HG03045 (cell line): ENCODE data around the gene HSH2D.
"Not testable (repeated sequence)": the region's sequence is repeated elsewhere in the genome, so short reads cannot be mapped to it uniquely, and the experiment has no call there.

Experiments used
- ATAC-seq: cut with Tn5 transposase; IDR thresholded peaks from one replicate; pipeline ENCODE4 v1.9.1; 2021; ENCODE audit warnings: mild to moderate bottlenecking, moderate library complexity; ENCODE audit not compliant: unreplicated experiment

Gene HSH2D

GRCh38 chr19:16143399-16144215 lies at the start of gene HSH2D:
Gene HSH2D (plus strand): TSS chr19:16143685. CDS start chr19:16148751, 5,066 bp downstream.
- ATAC-seq: peak; percentile 51

- ATAC-seq: no peak
Observed at GRCh38 chr19:16094360-16095070, 49.0 kb upstream of the HSH2D start.

- ATAC-seq: no peak
Observed at GRCh38 chr19:16095071-16095571, 48.4 kb upstream of the HSH2D start.

GRCh38 chr19:16096280-16096855 lies 47.1 kb upstream of the HSH2D start:
- ATAC-seq: no peak

- ATAC-seq: no peak
Observed at GRCh38 chr19:16098416-16098768, 45.1 kb upstream of the HSH2D start.

GRCh38 chr19:16098821-16099220 lies 44.7 kb upstream of the HSH2D start:
- no peak for ATAC-seq

GRCh38 chr19:16099314-16099965 lies 44.0 kb upstream of the HSH2D start:
- not testable (repeated sequence) for ATAC-seq

GRCh38 chr19:16100524-16100923 lies 43.0 kb upstream of the HSH2D start:
- ATAC-seq: no peak

- ATAC-seq: no peak
Observed at GRCh38 chr19:16104722-16105121, 38.8 kb upstream of the HSH2D start.

- ATAC-seq: no peak
Observed at GRCh38 chr19:16106121-16106520, 37.4 kb upstream of the HSH2D start.

- ATAC-seq: peak; percentile 92
Observed at GRCh38 chr19:16111160-16111908, 32.2 kb upstream of the HSH2D start, which contains the start of gene RAB8A. Gene RAB8A (plus strand): TSS chr19:16111889. CDS start chr19:16111902, 13 bp downstream.

- ATAC-seq: no peak
Observed at GRCh38 chr19:16111909-16112752, 31.4 kb upstream of the HSH2D start.

GRCh38 chr19:16112778-16113177 lies 30.7 kb upstream of the HSH2D start:
- no peak for ATAC-seq

GRCh38 chr19:16113727-16114126 lies 29.8 kb upstream of the HSH2D start:
- no peak for ATAC-seq

GRCh38 chr19:16115301-16116039 lies 28.0 kb upstream of the HSH2D start:
- no peak for ATAC-seq

- ATAC-seq: no peak
Observed at GRCh38 chr19:16116067-16116466, 27.4 kb upstream of the HSH2D start.

GRCh38 chr19:16117594-16118033 lies 25.9 kb upstream of the HSH2D start:
- no peak for ATAC-seq

GRCh38 chr19:16118489-16119033 lies 24.9 kb upstream of the HSH2D start:
- ATAC-seq: peak; percentile 65
